ENCODE measurements around the gene AKR1A1. TPM values are rescaled to one million over a fixed set of nuclear protein-coding genes. Genes with fewer than 3 reads are reported as not detected.

AKR1A1 gene
- total RNA-seq, 1 donor from 2014 or later, result 135 TPM

DNA sequence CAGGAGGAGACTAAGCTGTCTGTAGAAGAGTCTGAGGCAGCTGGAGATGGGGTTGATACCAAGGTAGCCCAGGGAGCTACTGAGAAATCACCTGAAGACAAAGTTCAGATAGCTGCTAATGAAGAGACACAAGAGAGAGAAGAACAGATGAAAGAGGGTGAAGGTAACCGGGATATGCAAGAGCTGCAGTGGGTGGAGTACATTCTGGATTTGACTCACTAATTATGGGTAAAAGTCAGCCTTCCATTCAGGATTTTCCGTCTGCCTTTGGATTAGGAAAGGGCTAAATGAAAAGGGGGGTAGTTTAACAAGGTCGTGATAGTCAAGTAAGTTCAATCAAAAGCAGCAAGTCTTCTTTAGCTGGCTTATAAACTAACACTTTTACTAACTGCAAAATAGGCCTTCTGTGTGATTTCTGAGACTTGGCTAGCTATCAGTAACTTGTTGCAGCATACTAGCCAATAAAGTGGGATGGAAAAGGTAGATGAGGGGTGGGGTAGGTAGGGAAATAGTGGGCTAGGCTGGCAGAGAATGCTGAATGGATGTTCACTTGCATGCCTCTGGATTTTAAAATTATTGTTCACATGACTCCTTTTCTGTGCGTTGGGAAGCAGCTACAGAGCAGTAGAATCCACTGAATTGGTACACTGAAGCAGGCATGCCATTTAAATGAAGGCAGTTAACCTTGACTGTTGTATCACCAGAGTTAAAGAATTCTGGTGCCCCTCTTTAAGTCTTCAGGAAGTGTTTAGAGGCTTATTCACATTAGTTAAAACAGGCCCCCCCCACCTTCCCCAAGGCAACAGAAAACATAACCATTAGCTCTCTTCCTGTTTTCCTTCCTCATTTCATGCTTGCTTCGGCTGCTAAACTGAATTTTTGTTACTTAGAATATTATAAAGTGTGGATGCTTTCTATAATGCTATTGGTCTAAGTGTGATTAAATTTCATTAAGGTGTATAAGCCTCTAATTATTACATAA, 57.8 kb downstream of the AKR1A1 start:
- no peak overlapping the region for H3K4me3 ChIP-seq (ENCODE audit: low read depth, low read length)
- no peak for DNase-seq (ENCODE audit: low read depth)
- TF ChIP-seq, protein P1, sequence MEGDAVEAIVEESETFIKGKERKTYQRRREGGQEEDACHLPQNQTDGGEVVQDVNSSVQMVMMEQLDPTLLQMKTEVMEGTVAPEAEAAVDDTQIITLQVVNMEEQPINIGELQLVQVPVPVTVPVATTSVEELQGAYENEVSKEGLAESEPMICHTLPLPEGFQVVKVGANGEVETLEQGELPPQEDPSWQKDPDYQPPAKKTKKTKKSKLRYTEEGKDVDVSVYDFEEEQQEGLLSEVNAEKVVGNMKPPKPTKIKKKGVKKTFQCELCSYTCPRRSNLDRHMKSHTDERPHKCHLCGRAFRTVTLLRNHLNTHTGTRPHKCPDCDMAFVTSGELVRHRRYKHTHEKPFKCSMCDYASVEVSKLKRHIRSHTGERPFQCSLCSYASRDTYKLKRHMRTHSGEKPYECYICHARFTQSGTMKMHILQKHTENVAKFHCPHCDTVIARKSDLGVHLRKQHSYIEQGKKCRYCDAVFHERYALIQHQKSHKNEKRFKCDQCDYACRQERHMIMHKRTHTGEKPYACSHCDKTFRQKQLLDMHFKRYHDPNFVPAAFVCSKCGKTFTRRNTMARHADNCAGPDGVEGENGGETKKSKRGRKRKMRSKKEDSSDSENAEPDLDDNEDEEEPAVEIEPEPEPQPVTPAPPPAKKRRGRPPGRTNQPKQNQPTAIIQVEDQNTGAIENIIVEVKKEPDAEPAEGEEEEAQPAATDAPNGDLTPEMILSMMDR (conservative IDR thresholded peaks at IDR 0.05; ENCODE audit: low read depth, low read length), result no peak

GRCh38 chr1:45610589-45611226, 60.1 kb downstream of the AKR1A1 start:
- no peak for DNase-seq (ENCODE audit: low read depth)
- H3K4me3 ChIP-seq (ENCODE audit: low read depth, low read length), result no peak overlapping the region

DNA sequence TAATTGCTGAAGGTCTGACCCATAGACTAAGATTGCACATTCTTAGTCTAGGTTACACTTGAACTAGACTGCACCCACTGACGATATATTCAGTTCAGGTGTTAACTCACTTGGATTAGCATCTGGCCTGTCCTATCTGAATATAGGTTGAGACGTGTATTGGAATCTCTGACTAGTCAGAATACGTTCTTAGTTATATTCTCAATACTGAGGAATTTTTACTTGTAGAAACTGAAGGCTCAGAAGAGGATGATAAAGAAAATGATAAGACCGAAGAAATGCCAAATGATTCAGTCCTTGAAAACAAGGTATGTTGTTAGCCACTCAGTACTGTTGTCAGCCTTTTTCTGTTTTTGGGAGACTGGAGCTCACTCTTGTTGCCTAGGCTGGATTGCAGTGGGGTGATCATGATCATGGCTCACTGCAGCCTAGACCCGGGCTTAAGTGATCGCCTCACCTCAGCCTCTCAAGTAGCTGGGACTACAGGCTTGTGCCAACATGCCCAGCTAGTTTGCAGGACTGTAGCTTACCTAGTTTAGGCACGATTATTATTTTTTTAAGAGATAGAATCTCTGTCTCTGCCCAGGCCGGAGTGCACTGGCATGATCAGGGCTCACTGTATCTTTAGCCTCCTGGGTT, 62.4 kb downstream of the AKR1A1 start:
- no peak for DNase-seq (ENCODE audit: low read depth)
- H3K4me3 ChIP-seq (ENCODE audit: low read depth, low read length), result no peak overlapping the region

More at GRCh38 chr1:45610589-45611226, 60.1 kb downstream of the AKR1A1 start:
- TF ChIP-seq, protein P1 (conservative IDR thresholded peaks at IDR 0.05; ENCODE audit: low read depth, low read length), result no peak

DNA sequence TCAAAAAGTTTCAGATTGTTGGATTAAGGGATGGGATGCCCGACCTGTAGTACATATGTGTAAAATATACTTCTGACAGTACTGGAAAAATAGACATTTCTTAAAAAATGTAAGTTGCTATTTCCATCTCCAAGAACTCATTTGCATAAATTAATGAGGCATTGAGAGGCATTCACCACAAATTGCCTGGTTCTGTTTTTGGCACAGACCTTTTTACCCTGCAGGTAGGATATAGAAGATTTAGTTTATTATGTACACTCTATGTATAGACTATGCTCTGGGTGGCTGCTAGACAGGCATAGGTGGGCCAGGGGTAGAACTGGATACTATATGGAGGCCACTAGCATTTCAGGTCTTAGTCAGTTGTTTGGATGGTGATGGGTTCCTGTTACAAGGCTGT, 65.3 kb downstream of the AKR1A1 start:
- no peak for DNase-seq (ENCODE audit: low read depth)
- no peak overlapping the region for H3K4me3 ChIP-seq (ENCODE audit: low read depth, low read length)
- TF ChIP-seq, protein P1 (conservative IDR thresholded peaks at IDR 0.05; ENCODE audit: low read depth, low read length), result no peak

More for the DNA sequence above, 62.4 kb downstream of the AKR1A1 start:
- TF ChIP-seq, protein P1 (conservative IDR thresholded peaks at IDR 0.05; ENCODE audit: low read depth, low read length), result no peak

- H3K4me3 ChIP-seq (ENCODE audit: low read depth, low read length), result no peak overlapping the region
- DNase-seq (ENCODE audit: low read depth), result no peak
- TF ChIP-seq, protein P1 (conservative IDR thresholded peaks at IDR 0.05; ENCODE audit: low read depth, low read length), result no peak
Observed at GRCh38 chr1:45617618-45618017, 67.0 kb downstream of the AKR1A1 start.

GRCh38 chr1:45619149-45619921, 68.7 kb downstream of the AKR1A1 start:
- TF ChIP-seq, protein P1 (conservative IDR thresholded peaks at IDR 0.05; ENCODE audit: low read depth, low read length), result no peak
- DNase-seq (ENCODE audit: low read depth), result no peak
- no peak overlapping the region for H3K4me3 ChIP-seq (ENCODE audit: low read depth, low read length)
